Measurements from ENCODE around the gene ZNF853. TPM values are rescaled to one million over a fixed set of nuclear protein-coding genes. Genes with fewer than 3 reads are reported as not detected.
A peak's percentile ranks its signal among the peaks of the same experiment; 100 is the strongest.
"Not testable (repeated sequence)": the region's sequence is repeated elsewhere in the genome, so short reads cannot be mapped to it uniquely, and the experiment has no call there.

The ZNF853 gene
- 0.88 and 1.0 TPM in 2 replicates for total RNA-seq (2014; rRNA removed; shearing (Covaris generic))
- polyA plus RNA-seq (2015; cell fraction: cytosol; rRNA removed), result 1.1 and 1.4 TPM in 2 replicates
- polyA plus RNA-seq (2015; cell fraction: nucleus; rRNA removed), result 0.57 and 0.68 TPM in 2 replicates

DNA sequence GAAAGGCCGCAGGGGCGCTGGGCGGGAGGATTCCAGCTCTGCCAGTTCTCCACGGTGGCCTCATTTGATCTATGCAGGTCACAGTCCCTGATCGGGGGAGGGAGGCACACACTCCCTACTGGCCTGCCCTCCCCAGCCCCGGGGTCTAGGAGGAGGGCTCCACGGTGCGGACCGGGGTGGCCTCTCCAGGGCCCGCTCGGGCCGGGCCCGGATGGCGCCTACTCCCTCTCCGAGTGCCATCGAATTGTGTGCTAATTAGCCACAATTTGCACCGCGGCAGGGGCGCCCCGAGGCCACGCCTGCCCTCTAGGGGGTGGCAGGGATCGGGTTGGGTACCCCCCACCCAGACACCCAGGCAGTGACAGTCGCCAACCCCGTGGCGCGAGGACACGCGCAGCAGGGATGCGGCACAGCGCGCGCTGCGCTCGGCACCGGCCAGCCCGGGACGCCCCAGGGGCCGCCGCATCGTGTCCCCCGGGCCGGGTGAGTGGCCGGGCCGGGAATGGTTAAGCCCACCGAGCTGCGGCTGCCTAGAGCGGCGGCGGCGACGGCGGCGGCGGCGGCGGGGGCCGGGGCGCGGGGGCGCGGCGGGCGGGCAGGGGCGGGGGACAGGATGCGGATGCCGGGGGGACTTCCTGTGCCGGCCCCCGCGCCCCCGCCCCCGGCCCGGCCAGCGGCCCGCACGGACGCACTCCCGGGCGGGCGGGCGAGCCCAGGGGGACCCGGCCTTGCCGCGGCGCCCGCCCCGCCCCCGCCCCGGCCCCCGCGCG lies at the start of gene ZNF853:
Gene ZNF853 (plus strand): TSS at position 658 of the 770 bp plus-strand sequence. CDS start 565 bp downstream, outside the sequence.
- no peak for DNase-seq (ENCODE audit: low read depth)

DNA sequence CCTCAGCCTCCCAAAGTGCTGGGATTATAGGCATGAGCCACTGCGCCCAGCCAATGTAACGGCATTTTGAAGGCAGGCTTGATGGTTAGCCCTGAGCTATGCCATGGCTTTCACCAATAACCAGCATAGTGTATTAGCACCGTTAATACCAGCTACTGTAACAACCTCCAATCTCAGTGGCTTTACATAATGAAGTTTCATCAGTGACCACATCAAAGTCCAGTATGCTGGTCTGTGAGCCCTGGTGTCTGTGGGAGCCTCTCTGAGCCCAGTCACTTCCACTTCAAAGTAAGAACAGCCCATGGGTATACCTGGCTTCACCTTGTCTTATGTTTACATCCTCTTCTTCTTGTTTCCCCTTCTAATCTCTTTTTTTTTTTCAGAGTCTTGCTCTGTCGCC lies 49.8 kb upstream of the ZNF853 start:
- DNase-seq (ENCODE audit: low read depth), result no peak

DNA sequence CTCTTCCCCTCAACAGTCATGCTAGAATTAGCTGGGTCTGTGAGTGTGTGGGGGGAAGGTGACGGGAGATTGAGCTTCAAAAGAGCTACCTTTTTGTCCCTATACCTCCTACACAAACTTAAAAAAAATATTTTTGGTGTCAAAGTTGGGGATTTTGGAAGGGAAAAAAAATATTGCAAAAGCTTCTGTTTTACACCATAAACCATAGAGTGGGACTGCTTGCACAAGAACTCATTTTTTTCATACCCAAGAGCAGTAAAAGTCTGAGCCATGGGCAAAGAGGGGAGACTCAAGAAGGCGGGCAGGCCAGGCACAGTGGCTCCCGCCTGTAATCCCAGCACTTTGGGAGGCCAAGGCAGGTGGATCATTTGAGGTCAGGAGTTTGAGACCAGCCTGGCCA lies 47.5 kb upstream of the ZNF853 start:
- DNase-seq (ENCODE audit: low read depth), result no peak

DNA sequence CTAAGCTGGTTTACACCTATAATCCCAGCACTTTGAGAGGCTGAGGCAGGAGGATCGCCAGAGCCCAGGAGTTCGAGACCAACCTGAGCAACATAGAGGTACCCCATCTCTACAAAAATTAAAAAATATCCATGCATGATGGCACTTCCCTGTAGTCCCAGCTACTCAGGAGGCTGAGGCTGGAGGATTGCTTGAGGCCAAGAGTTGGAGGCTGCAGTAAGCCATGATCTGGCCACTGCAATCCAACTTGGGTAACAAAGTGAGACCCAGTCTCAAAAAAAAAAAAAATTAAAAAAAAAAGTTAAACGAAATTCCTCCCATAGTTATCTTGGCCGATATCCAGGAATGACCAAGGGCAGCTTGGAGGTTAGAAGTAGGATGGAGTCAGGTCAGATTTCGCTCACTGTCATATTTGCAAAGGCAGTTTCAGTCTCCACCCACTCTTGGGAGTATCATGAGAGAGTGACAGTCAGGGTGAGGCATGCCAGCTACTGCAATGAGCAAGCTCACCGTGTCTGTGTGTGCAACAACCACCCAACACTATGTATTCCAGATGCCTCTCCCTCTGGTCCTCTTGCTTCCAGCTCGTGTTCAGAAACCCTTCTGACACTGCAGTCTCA lies 44.1 kb upstream of the ZNF853 start:
- DNase-seq (ENCODE audit: low read depth), result no peak

DNA sequence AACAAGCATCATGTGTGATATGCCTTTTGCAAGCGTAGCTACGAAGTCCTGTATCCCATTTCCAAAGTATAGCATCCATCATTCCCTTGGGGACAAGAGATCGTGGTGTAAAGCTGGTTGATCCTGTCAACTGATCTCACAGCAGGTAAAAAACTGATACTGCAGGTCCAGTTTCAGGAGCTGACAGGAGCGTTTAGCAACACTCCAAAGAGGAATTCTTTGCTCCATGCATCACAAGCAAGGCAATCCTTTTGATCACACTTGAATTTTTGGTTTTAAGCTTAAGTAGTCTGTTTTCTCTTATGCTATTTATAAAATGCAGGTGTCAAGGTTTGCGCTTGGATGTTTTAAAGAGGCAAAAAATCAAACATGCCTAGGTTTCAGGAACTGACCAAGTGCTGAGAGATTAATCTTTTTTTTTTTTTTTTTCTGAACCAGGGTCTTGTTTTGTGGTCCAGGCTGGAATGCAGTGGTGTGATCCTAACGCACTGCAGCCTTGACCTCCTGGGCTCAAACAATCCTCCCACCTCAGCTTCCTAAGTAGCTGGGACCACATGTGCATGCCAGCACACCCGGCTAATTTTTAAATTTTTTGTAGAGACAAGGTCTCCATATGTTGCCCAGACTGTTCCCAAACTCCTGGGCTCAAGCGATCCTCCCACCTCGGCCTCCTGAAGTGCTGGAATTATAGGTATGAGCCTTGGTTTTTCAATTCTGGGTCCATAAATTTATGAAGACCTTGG lies 40.0 kb upstream of the ZNF853 start:
- DNase-seq (ENCODE audit: low read depth), result no peak

DNA sequence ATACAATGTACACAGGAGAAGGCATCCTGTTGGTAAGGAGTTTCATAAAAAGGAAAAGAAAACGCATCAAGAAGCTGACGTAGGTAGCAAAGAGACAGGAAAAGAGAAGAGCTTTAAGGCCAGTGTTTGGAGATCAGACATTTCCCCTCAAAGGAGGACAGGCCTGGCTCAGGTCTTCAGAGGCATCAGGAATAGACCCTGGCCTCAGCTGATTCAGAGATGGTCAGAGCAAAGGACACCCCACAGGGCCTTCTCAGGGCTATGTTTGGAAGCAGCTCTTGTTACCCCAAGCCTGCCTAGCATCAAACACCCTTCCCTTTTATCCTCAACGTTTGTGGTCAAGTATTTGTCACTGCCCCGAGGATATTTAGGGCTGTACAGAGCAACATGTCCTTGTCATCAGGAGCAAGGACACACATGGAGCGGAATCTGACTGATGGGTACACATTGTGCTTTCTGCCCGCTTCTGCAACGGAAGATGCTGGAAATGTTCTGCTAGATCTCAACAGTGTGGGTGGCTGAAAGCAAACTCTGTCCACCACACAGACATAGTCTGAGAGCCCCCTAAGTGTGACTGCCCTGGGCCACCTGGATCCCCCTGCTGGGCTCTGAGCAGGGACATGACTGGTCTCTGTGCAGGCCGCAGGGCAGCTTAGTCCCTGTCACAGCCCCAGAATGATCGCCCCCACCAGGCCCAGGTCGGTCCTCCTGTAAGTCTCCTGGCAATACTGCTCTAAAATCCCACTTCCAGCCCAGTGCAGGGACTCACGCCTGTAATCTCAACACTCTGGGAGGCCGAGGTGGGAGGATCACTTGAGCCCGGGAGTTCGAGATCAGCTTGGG lies 39.2 kb upstream of the ZNF853 start:
- DNase-seq (ENCODE audit: low read depth), result no peak

DNA sequence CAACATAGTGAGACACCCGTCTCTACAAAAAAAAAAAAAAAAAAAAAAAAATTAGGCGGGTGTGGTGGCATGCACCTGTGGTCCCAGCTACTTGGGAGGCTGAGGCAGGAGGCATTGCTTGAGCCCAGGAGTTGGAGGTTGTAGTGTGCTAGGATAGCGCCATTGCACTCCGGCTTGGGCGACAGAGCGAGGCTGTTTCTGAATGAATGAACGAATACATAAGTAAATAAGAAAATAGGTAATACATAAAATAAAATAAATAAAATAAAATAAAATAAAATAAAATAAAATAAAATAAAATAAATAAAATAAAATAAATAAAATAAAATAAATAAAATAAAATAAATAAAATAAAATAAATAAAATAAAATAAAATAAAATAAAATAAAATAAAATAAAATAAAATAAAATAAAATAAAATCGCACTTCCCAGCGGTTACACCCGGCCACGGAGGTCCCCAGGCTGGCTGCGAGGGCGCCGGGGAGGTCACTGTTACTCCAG lies 38.5 kb upstream of the ZNF853 start:
- DNase-seq (ENCODE audit: low read depth), result not testable (repeated sequence)

DNA sequence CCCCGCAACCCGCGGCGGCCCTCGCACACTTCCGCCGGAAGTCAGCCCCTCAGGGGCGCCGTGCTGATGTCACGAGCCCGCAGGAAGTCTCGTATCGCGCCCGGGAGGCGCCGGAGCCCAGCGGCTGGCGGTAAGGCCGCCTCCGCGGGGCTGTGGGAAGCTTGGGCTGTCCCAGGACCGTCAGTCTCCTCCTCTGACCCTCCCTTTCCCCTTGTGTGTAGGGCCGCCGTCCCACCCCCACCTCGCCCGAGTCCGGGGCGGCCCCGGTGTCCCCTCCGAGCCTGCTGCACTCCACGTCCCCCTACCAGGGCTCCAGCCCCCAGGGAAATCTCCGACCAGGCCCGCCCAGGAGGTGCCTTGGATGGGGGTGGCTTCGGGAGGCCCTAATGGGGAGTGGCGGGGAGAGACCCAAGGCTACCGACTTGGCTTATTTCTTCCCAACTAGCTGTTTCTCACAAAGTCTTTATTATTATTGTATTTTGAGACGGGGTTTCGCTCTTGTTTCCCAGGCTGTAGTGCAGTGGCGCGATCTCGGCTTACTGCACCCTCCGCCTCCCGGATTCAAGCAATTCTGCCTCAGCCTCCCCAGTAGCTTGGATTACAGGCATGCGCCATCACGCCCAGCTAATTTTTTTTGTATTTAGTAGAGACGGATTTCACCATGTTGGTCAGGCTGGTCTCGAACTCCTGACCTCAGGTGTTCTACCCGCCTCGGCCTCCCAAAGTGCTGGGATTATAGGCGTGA lies 37.9 kb upstream of the ZNF853 start, which contains the start of gene ZDHHC4:
Gene ZDHHC4 (plus strand): TSS at position 86 of the 745 bp plus-strand sequence. CDS start 3,108 bp downstream, outside the sequence.
- peak; percentile 81 for DNase-seq (ENCODE audit: low read depth)

DNA sequence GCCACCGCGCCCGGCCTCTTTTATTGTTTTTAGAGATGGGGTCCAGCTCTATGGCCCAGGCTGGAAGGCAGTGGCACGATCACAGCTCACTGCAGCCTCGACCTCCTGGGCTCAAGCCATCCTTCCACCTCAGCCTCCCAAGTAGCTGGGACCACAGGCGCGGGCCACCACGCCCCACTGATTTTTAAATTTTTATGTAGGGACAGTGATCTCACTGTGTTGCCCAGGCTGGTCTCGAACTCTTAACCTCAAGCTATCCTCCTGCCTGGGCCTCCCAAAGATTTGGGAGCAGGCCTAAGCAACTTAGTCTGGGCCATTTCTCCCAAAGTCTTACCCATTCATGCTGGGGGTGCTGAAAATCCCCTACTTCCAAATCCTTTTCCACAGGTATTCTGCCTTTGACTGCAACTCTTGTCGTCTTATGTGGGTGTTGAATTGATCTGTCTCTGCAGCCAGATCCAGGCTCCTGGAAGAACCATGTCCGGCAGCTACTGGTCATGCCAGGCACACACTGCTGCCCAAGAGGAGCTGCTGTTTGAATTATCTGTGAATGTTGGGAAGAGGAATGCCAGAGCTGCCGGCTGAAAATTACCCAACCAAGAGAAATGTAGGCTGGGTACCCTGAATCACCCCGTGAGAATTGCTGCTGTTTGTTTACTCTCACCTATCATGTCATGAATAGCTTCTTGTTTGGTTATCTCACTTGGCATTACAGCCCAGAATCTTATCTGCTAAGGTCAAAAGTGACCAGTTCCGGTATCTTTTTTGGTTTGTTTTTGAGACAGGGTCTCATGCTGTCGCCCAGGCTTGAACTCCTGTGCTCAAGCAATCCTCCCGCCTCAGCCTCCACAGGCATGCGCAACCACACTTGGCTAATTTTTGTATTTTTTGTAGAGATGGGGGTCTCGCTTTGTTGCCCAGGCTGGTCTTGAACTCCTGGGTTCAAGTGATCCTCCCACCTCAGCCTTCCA lies 37.0 kb upstream of the ZNF853 start:
- DNase-seq (ENCODE audit: low read depth), result no peak

DNA sequence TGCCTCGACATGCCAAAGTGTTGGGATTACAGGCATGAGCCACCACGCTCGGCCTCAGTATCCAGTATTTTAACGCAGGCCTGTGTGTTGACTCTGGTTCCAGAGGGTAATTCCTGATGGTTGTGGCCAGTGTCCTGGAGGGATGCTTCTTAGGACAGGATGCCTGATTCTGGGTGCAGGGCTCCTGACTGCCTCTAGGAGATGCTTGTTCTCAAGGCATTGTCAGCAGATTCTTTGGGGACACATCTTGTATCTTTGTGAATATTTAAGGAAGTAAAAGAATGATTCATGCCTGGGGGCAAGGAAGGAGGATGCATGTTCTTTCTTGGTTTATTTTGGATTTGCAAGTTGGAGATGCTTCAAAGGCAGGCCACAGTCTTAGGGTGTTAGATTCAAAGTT lies 36.0 kb upstream of the ZNF853 start:
- DNase-seq (ENCODE audit: low read depth), result no peak

DNA sequence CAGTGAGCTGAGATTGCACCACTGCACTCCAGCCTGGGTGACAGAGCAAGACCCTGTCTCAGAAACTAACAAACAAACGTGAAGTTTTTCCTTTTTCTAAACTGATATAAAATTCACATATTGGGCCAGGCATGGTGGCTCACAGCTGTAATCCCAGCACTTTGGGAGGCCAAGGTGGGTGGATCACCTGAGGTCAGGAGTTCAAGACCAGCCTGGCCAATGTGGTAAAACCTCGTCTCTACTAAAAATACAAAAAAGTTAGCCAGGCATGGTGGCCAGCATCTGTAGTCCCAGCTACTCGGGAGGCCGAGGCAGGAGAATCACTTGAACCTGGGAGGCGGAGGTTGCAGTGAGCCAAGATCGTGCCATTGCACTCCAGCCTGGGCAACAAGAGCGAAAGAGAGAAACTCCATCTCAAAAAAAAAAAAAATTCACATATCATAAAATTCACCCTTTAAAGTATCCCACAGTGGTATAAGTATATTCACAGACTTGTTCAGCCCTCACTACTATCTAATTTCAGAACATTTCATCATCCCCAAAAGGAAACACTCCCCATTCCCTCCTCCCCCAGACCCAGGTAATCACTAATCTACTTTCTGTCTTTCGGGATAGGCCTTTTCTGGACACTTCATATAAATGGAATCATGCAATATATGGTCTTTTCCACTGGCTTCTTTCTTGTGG lies 29.5 kb upstream of the ZNF853 start:
- not testable (repeated sequence) for DNase-seq (ENCODE audit: low read depth)

DNA sequence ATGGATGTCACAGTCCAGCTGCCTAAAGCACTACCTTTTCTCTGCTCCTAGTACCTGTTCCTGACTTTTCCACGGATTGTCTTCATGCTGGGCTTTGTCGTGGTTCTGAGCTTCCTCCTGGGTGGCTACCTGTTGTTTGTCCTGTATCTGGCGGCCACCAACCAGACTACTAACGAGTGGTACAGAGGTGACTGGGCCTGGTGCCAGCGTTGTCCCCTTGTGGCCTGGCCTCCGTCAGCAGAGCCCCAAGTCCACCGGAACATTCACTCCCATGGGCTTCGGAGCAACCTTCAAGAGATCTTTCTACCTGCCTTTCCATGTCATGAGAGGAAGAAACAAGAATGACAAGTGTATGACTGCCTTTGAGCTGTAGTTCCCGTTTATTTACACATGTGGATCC lies 26.8 kb upstream of the ZNF853 start:
- DNase-seq (ENCODE audit: low read depth), result no peak

DNA sequence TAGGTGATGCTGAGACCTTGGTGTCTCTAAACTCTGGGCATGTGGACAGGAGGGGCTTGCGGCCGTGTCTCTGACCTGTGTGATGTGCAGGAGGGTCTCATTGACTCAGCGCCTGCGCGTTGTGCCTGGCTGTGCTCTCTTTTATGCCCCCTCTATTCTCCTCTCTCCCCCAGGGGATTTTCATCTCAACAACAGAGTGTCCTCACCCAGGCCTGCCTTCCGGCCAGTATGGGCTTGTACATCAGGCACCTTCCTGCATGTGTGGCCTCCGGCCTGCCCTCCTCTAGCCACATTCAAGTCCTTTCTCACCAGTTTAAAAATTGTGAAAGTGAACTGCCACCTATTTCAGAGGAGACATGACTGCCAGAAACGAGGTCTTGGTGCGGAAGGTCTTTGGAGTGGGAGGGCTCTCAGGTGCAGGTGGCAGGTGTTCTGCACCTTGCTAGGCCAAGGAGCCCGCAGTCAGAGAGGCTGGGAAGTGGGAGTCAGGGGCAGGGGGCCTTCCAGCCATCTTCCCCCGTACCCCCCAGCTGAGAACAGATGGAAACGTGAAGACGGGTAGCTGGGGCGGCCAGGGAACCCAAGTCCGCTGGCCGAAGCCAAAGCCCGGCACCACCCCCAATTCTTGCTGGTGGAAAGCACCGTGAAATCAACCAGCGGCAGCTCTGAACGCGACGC lies 26.1 kb upstream of the ZNF853 start:
- no peak for DNase-seq (ENCODE audit: low read depth)

DNA sequence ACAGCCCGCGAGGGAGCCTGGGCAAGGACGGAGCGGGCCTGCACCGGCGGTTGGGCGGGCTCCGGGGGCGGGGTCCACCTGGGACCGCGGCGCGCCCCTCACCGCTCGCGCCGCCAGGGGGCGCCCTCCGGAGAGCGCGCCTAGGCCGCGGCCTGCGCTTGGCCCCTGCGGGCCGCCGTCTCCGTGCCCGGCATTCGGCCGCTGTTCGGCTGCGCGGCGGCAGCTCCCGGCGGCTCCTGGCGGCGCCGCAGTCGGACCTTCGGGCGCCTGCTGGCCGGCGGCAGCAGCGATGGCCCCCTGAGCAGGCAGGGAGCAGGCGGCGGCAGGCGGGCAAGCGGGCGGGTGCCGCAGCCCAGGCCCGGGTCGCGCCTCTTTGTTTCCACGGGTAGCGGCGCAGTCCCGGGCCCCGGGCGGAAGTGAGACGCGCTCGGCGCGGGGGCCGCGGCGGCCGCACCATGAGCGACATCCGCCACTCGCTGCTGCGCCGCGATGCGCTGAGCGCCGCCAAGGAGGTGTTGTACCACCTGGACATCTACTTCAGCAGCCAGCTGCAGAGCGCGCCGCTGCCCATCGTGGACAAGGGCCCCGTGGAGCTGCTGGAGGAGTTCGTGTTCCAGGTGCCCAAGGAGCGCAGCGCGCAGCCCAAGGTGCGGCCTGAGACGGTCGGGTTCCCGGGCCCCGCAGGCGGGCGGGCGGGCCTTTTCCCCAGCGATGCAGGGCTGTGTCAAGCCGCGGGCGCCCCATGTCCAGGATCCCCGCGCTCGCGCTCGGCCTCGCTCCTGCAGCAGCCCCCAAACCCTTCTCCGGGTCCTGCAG lies 25.4 kb upstream of the ZNF853 start, which contains the start of gene INTS15:
Gene INTS15 (plus strand): TSS at position 193 of the 816 bp plus-strand sequence. CDS start 263 bp downstream, at position 456.
- DNase-seq (ENCODE audit: low read depth), result peak; percentile 49

DNA sequence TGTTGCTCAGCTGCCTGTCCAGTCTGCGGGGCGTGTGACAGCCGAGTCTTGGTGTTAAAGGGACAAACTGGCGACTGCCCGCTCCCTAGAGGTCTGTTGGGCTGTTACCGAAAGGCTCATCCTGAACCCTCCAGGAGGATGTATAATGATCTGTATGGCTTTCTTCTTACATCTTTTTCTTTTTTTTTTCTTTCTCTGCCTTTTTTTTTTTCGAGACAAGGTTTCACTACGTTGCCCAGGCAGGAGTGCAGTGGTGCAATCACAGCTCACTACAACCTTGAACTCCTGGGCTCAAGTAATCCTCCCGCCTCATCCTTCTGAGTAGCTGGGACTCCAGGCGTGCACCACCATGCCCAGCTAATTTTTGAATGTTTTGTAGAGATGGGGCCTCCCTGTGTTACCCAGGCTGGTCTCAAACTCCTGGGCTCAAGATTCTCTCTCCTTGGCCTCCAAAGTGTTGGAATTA lies 24.7 kb upstream of the ZNF853 start:
- peak; percentile 19 for DNase-seq (ENCODE audit: low read depth)

DNA sequence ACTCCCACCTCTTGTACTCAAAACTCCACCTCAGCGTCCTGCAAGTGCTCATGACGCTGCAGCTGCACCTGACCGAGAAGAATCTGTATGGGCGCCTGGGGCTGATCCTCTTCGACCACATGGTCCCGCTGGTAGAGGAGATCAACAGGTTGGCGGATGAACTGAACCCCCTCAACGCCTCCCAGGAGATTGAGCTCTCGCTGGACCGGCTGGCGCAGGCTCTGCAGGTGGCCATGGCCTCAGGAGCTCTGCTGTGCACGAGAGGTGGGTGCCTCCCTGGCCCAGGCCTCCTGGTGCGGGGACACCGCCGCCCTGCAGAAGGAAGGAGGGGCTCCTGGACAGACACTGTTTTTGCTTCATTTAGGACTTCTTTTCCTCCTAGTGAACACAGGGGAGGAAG lies 15.3 kb upstream of the ZNF853 start:
- DNase-seq (ENCODE audit: low read depth), result no peak
